ENCODE data around the gene CAMKMT. TPM values are rescaled to one million over a fixed set of nuclear protein-coding genes. Genes with fewer than 3 reads are reported as not detected.

Gene CAMKMT
- total RNA-seq, 1 experiment from 2014 or later = 17.4 TPM

DNA sequence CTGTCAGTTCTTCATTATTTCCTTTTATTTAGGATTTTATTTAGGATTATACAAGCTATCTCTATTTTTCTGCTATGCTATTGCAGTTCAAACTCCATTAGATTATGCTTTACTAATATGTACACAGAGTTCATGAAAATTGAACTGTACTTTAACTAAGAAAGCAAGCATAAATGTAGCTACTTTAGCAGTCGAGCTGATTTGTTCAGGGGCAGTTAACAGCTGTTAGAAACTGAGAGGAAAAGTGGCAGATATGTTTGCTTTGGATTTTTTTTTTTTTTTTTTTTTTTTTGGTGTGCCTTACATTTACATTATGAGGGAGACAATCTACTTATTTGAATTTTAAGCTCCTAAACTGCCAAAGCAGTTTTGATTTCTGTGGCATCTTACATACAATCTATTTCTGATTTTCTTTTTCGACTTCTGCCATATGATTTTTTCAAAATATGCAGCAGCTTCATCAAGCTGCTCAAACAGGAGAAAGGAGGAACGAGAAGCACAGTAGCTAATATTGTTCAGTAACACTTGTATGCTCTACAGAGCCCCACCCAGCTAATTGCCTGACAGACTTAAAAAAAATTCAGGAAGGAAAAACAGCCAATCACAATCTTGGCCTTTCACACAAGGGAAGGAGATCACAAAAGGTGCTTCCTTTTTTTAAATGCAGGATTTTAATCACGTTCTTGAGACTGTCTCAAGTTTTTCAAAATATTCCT is 346.4 kb downstream of the CAMKMT start:
- no peak overlapping the region for H2BK20ac ChIP-seq (ENCODE audit: low read depth, low read length, poor library complexity, severe bottlenecking)
- no peak overlapping the region for H2AK5ac ChIP-seq (ENCODE audit: insufficient read length, low read length)
- H2BK15ac ChIP-seq (ENCODE audit: low read depth, low read length) = no peak overlapping the region
- DNase-seq = no peak
- no peaks in the 10 kb centered on the region for H3K27me3 ChIP-seq (ENCODE audit: insufficient read depth, low read length)
- peaks cover 4% of the 10 kb centered on the region; the same call in 1 of the 2 replicates for H3K4me1 ChIP-seq (ENCODE audit: insufficient read depth, low read length)
- no peak overlapping the region for H3K23ac ChIP-seq (ENCODE audit: insufficient read length, low read depth, low read length)
- H4K91ac ChIP-seq (ENCODE audit: insufficient read length, low read depth, low read length) = no peak overlapping the region
- Mint-ChIP-seq H3K4me1 (peaks cover 41 to 50% of the 10 kb centered on the region in 2 experiments), H3K36me3 (ENCODE audit: insufficient read depth in 1 of 3, low read depth in 3 of 3) (no peaks in the 10 kb centered on the region), H3K9me3 (no peaks in the 10 kb centered on the region), H3K27ac (peak overlapping the region in 1 of 3 experiments; percentile 23; a peak in 1 of 7 replicates), H3K4me3 (no peak overlapping the region), H3K27me3 (ENCODE audit: low read depth) (no peaks in the 10 kb centered on the region; the same call in 1 of the 2 replicates)
- H3K18ac ChIP-seq (ENCODE audit: insufficient read length, low read depth, low read length) = no peak overlapping the region
- H3K23me2 ChIP-seq (ENCODE audit: insufficient read length, low read depth, low read length, poor library complexity, severe bottlenecking) = no peaks in the 10 kb centered on the region
- no peak overlapping the region for H2BK120ac ChIP-seq (ENCODE audit: low read depth, low read length, poor library complexity, severe bottlenecking)
- H3K56ac ChIP-seq (ENCODE audit: insufficient read length, low read depth, low read length) = no peak overlapping the region
- no peak overlapping the region for H3K4ac ChIP-seq (ENCODE audit: low read depth, low read length)
- H2BK5ac ChIP-seq (ENCODE audit: insufficient read length, low read length) = no peak overlapping the region
- H2AFZ ChIP-seq (ENCODE audit: low read length) = no peak overlapping the region
- no CpG with 5 or more reads among the region's 4 CpGs for WGBS (ENCODE audit: extremely low coverage, insufficient read length, low lambda C conversion rate)
- TF ChIP-seq, protein P1, sequence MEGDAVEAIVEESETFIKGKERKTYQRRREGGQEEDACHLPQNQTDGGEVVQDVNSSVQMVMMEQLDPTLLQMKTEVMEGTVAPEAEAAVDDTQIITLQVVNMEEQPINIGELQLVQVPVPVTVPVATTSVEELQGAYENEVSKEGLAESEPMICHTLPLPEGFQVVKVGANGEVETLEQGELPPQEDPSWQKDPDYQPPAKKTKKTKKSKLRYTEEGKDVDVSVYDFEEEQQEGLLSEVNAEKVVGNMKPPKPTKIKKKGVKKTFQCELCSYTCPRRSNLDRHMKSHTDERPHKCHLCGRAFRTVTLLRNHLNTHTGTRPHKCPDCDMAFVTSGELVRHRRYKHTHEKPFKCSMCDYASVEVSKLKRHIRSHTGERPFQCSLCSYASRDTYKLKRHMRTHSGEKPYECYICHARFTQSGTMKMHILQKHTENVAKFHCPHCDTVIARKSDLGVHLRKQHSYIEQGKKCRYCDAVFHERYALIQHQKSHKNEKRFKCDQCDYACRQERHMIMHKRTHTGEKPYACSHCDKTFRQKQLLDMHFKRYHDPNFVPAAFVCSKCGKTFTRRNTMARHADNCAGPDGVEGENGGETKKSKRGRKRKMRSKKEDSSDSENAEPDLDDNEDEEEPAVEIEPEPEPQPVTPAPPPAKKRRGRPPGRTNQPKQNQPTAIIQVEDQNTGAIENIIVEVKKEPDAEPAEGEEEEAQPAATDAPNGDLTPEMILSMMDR (conservative IDR thresholded peaks at IDR 0.05) = no peak
- no peaks in the 10 kb centered on the region for H3K79me2 ChIP-seq (ENCODE audit: insufficient read depth, low read length)
- H4K8ac ChIP-seq (replicated peaks; ENCODE audit: insufficient read length, low read depth, low read length) = no peak overlapping the region
- no peaks in the 10 kb centered on the region for H3K9me3 ChIP-seq (ENCODE audit: control insufficient read depth, low read depth, low read length)
- no peak overlapping the region for H3K14ac ChIP-seq (ENCODE audit: insufficient read depth, low read length)
- H4K5ac ChIP-seq (ENCODE audit: insufficient read length, low read depth, low read length) = no peak overlapping the region
- no peak overlapping the region for H2BK12ac ChIP-seq (ENCODE audit: insufficient read length, low read depth, low read length)
- no peak overlapping the region for H3K27ac ChIP-seq (ENCODE audit: insufficient read length, low read depth, low read length)
- no peaks in the 10 kb centered on the region for H4K20me1 ChIP-seq (ENCODE audit: control insufficient read depth, insufficient read depth, insufficient read length)
- H3T11ph ChIP-seq (ENCODE audit: low read length) = no peak overlapping the region
- H3K79me1 ChIP-seq (ENCODE audit: insufficient read depth, low read depth, low read length, poor library complexity, severe bottlenecking) = no peaks in the 10 kb centered on the region
- H3K4me2 ChIP-seq (ENCODE audit: insufficient read depth, insufficient read length, low read length) = no peak overlapping the region
- H3K9ac ChIP-seq (ENCODE audit: extremely low read depth, insufficient read length, low read length) = no peak overlapping the region

All from H9 (cell line).